Subcutaneous adipose tissue (tissue), 4 donors: ENCODE results near the gene NRXN3. TPM values are rescaled to one million over a fixed set of nuclear protein-coding genes. Genes with fewer than 3 reads are reported as not detected.

Experiments used
- total RNA-seq, 4 donors: library from RNA; depleted of rRNA; stranded (reverse); fragments of >200 nt; gene quantifications; one replicate each; pipeline ENCODE4 v1.1.0, GENCODE V29; 2016
- TF ChIP-seq, protein P1 (sequence below): fragments of 450-650 bp; IDR thresholded peaks from one replicate; pipeline ENCODE4 v1.5.1; 2016; ENCODE audit warnings: low read depth, mild to moderate bottlenecking, control low read depth, antibody characterized with exemption, moderate library complexity

NRXN3 gene
- total RNA-seq, 4 donors from 2014 or later: 0.57 to 2.4 (median 1.1) TPM; not detected in 1

DNA sequence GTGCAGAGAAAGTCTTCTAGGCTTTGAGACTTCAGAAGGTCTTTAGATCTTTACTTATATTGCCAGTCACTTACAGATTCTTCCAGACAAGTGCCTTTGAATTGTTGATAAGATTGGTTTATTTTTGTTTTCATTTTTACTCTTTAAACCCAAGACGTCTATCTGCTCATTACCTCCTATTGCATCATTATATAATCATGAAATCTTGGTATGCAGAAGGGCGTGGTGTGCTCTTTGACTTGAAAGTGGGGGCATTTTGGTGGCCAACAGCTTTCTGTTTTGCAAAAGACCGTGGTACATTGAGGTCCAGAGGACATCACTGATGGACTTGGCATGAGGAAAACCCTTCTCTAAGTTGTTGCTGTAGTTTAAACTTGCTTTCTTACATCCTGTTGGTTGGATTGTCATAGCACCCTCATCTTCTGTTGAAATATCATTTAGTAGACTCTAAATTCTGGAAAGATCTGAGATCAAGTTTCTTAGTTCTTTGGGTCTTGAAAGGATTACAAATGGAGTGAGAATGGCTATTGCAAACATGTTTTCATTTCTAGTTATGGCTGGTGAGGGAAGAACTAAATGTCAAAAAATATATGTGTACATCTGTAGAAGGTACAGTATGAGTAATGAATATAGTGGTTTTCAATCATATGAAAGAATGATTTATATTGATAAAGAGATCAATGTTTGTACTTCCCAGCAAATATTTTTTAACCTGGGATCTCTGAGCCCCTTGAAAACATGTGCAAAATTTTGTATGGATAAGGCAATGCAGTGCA is 441.8 kb downstream of the NRXN3 start:
- TF ChIP-seq, protein P1, sequence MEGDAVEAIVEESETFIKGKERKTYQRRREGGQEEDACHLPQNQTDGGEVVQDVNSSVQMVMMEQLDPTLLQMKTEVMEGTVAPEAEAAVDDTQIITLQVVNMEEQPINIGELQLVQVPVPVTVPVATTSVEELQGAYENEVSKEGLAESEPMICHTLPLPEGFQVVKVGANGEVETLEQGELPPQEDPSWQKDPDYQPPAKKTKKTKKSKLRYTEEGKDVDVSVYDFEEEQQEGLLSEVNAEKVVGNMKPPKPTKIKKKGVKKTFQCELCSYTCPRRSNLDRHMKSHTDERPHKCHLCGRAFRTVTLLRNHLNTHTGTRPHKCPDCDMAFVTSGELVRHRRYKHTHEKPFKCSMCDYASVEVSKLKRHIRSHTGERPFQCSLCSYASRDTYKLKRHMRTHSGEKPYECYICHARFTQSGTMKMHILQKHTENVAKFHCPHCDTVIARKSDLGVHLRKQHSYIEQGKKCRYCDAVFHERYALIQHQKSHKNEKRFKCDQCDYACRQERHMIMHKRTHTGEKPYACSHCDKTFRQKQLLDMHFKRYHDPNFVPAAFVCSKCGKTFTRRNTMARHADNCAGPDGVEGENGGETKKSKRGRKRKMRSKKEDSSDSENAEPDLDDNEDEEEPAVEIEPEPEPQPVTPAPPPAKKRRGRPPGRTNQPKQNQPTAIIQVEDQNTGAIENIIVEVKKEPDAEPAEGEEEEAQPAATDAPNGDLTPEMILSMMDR: no peak

DNA sequence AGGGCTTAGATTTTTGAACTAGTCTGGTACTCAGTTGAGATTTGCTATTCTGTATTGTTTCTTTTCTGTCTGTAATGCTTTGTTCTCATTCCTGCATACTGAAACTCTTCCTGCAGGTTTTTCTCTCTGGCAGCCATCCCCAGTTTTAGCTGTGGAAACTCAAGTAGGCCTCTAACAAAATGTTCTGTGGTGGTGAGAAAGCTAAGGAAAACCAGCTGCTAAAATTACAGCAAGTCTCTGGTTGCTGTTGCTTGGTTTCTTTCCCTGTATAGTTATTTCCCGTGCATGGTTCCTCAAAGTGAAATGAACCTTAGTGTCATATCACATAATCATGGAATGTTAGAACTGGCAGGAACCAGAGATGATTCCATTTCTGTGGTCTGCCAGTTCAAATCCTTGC is 442.5 kb downstream of the NRXN3 start:
- TF ChIP-seq, protein P1: no peak

DNA sequence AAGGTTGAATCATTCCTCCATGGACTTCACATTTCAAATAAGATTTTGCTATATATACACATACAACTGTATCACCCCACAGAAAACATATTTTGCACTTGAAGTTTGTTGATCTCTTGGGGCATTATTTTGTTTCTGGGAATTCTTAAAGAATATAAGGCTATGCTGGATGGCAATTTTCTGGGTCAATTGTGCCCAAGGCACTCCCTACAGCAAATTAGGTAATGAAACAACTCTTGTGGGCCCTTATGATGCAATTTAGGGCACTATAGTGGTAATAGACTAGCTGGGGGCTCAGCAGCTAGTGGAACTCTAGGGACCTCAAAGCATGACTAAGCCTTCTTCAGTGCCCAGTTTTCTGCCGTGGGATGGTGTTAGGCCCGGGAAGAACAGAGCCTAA is 444.4 kb downstream of the NRXN3 start:
- TF ChIP-seq, protein P1: no peak

DNA sequence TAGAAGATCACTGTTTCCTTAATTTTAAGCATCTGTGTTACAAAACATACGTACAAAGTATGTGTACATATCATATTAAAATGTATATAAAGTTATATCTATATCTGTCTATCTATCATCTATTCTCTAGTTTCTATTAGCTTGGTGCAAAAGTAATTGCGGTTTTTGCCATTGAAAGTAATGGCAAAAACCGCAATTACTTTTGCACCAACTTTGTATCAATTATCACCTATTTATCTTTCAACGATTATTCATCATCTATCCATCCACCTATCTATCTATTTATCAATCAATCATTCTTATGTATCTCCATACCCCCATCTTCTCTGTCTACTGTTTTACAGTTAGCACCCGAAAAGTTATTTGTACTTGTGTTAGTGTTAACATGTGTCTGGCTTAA is 447.6 kb downstream of the NRXN3 start:
- TF ChIP-seq, protein P1: no peak

DNA sequence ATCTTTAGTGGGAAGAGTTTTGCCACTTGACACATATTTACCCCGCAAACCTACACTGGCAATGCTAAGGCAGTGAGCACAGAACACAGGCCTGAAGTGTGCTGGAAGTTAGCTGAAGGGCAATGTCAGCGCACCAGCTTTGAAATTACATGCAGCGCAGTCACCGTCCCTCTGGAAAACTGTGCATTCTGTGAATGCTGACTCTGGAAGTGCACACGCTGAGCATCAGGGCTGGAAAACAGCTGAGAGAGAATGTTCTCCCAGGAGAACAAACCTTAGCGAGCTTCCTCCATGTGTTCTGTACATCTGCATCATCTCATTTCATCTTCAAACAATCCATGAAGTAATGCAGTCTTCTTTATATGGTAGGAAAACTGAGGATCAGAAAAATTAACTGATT is 448.2 kb downstream of the NRXN3 start:
- TF ChIP-seq, protein P1: no peak

DNA sequence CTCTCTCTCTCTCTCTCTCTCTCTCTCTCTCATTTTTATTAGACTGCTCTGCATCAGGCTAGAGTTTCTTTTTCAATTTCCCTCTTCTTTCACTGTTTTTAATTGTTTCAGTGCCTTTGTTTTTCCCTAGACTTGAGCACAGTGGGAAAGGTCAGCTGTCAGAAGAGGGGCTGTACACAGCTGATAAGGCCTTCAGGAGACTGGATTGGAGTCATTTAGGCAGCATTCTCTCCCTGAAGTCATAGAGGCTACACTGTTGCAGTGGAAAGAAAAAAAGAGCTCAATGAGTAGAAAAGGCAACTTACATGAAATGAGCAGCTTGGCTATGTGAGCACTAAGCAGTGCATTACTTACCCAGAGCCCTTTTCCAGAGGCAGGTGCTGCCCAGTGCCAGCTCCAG is 456.9 kb downstream of the NRXN3 start:
- TF ChIP-seq, protein P1: no peak

DNA sequence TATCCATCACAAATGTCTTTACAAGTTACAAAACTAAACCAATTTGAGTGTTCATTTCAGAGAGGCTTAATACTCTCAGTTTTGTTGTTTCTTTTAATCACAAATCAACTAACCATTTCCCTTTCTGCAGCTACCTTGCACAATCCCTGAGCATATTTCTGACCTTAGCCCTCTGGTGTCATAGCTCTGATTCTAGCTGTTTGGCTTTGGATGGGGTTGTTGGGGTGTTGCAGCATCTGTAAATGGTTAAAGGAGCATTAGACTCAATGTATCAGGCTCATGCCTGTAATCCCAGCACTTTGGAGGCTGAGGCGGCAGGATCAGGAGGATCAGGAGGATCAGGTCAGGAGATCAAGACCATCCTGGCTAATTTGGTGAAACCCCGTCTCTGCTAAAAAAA is 461.4 kb downstream of the NRXN3 start:
- TF ChIP-seq, protein P1: no peak
